Liver (tissue), 9 donors: ENCODE data around the gene RASSF6. TPM values are rescaled to one million over a fixed set of nuclear protein-coding genes. Genes with fewer than 3 reads are reported as not detected.

ENCODE experiments used
- DNase-seq: peaks from one replicate; pipeline ENCODE4 v3.0.0-alpha.2; 2017; ENCODE audit warnings: low spot score
- H3K27ac ChIP-seq, 2 donors: one replicate each; pipeline ENCODE4 v1.7.0; 2013; ENCODE audit warnings: inconsistent platforms in 2 of 2, low read length in 2 of 2, control low read depth in 1 of 2, low read depth in 1 of 2, mild to moderate bottlenecking in 1 of 2
- H3K27me3 ChIP-seq, 4 donors: one replicate each; pipeline versions ENCODE4 v1.6.1 to v1.7.0; 2013; ENCODE audit warnings: low read length in 3 of 4, inconsistent platforms in 1 of 4, mild to moderate bottlenecking in 1 of 4, moderate library complexity in 1 of 4; ENCODE audit not compliant: control insufficient read depth in 4 of 4, insufficient read depth in 4 of 4
- H3K36me3 ChIP-seq, 4 donors: one replicate each; pipeline versions ENCODE4 v1.6.1 to v1.7.0; 2013; ENCODE audit warnings: low read length in 3 of 4, mild to moderate bottlenecking in 3 of 4, low read depth in 1 of 4, moderate library complexity in 1 of 4; ENCODE audit not compliant: control insufficient read depth in 4 of 4, insufficient read depth in 3 of 4
- H3K4me1 ChIP-seq, 4 donors: one replicate each; pipeline versions ENCODE4 v1.6.1 to v1.7.0; 2013; ENCODE audit warnings: low read length in 3 of 4, mild to moderate bottlenecking in 3 of 4, moderate library complexity in 1 of 4; ENCODE audit not compliant: control insufficient read depth in 4 of 4, insufficient read depth in 4 of 4
- H3K4me3 ChIP-seq, 3 donors: one replicate each; pipeline versions ENCODE4 v1.6.1 to v1.7.0; 2013; ENCODE audit warnings: low read length in 3 of 3, control low read depth in 1 of 3, low read depth in 1 of 3, mild to moderate bottlenecking in 1 of 3
- H3K9ac ChIP-seq, 2 donors: one replicate each; pipeline ENCODE4 v1.7.0; 2013; ENCODE audit warnings: low read length in 2 of 2, mild to moderate bottlenecking in 2 of 2, moderate library complexity in 2 of 2, control low read depth in 1 of 2, low read depth in 1 of 2
- H3K9me3 ChIP-seq, 4 donors: one replicate each; pipeline versions ENCODE4 v1.6.1 to v1.7.0; 2013; ENCODE audit warnings: low read length in 3 of 4; ENCODE audit not compliant: control insufficient read depth in 4 of 4
- ATF3 ChIP-seq: IDR thresholded peaks from 2 replicates; pipeline ENCODE4 v1.6.1; 2016; ENCODE audit warnings: antibody characterized with exemption
- CTCF ChIP-seq: fragments of 150-350 bp; IDR thresholded peaks from 2 replicates; pipeline ENCODE4 v1.5.1; 2017; ENCODE audit warnings: improper control_type of control experiment, low read depth, low read length; ENCODE audit not compliant: missing input control
- EGR1 ChIP-seq, 2 donors: IDR thresholded peaks; 2 replicates each; pipeline ENCODE4 v1.6.1; 2016 to 2018; ENCODE audit warnings: antibody characterized with exemption in 2 of 2, low read depth in 2 of 2
- FOXA1 ChIP-seq: IDR thresholded peaks from 2 replicates; pipeline ENCODE4 v1.6.1; 2016; ENCODE audit warnings: antibody characterized with exemption
- FOXA2 ChIP-seq: IDR thresholded peaks from 2 replicates; pipeline ENCODE4 v1.6.1; 2016; ENCODE audit warnings: antibody characterized with exemption
- GABPA ChIP-seq, 2 donors: IDR thresholded peaks in 1 of 2; conservative IDR thresholded peaks in 1 of 2; 2 replicates each; pipeline ENCODE4 v1.6.1; 2016; ENCODE audit warnings: antibody characterized with exemption in 2 of 2, mild to moderate bottlenecking in 1 of 2, moderate library complexity in 1 of 2
- HNF4A ChIP-seq, 2 donors: conservative IDR thresholded peaks; 2 replicates each; pipeline ENCODE4 v1.6.1; 2016; ENCODE audit warnings: antibody characterized with exemption in 2 of 2, mild to moderate bottlenecking in 2 of 2
- HNF4G ChIP-seq: IDR thresholded peaks from 2 replicates; pipeline ENCODE4 v1.6.1; 2016; ENCODE audit warnings: antibody characterized with exemption
- JUND ChIP-seq, 2 donors: IDR thresholded peaks; 2 replicates each; pipeline ENCODE4 v1.6.1; 2016; ENCODE audit warnings: antibody characterized with exemption in 2 of 2
- NR2F2 ChIP-seq: IDR thresholded peaks from 2 replicates; pipeline ENCODE4 v1.6.1; 2016; ENCODE audit warnings: antibody characterized with exemption
- RAD21 ChIP-seq, 2 donors: IDR thresholded peaks; 2 replicates each; pipeline ENCODE4 v1.6.1; 2016; ENCODE audit warnings: antibody characterized with exemption in 2 of 2, mild to moderate bottlenecking in 2 of 2
- REST ChIP-seq: IDR thresholded peaks from 2 replicates; pipeline ENCODE4 v1.6.1; 2016; ENCODE audit warnings: antibody characterized with exemption, mild to moderate bottlenecking
- RXRA ChIP-seq, 2 donors: IDR thresholded peaks; 2 replicates each; pipeline ENCODE4 v1.6.1; 2017 to 2018; ENCODE audit warnings: antibody characterized with exemption in 2 of 2, mild to moderate bottlenecking in 1 of 2
- SP1 ChIP-seq: IDR thresholded peaks from 2 replicates; pipeline ENCODE4 v1.6.1; 2018; ENCODE audit warnings: antibody characterized with exemption, mild to moderate bottlenecking
- TAF1 ChIP-seq: conservative IDR thresholded peaks from 2 replicates; pipeline ENCODE4 v1.6.1; 2016; ENCODE audit warnings: antibody characterized with exemption, mild to moderate bottlenecking
- YY1 ChIP-seq: IDR thresholded peaks from 2 replicates; pipeline ENCODE4 v1.6.1; 2016; ENCODE audit warnings: antibody characterized with exemption, mild to moderate bottlenecking
- ZBTB33 ChIP-seq: IDR thresholded peaks from 2 replicates; pipeline ENCODE4 v1.6.1; 2016; ENCODE audit warnings: antibody characterized with exemption
- WGBS: extraction: QIAGEN DNeasy Blood & Tissue Kit; methylation state at CpG from one replicate; pipeline ENCODE4 v1.1.7; 2013; 5-methylcytosine and 5-hydroxymethylcytosine counted together
- polyA plus RNA-seq, 2 donors: library from polyadenylated mRNA; stranded (reverse) in 1 of 2; unstranded in 1 of 2; fragments of 200-250 nt in 1 of 2; fragments of >200 nt in 1 of 2; fragmentation: Nextera tagmentation in 1 of 2; extraction: Ambion mirVana in 1 of 2; gene quantifications; one replicate each; pipeline versions ENCODE4 v1.2.1 to v1.2.3, GENCODE V29; 2013 to 2015
- total RNA-seq, 2 donors: library from RNA; depleted of rRNA; stranded (reverse); fragments of >200 nt; gene quantifications; one replicate each; pipeline ENCODE4 v1.2.3, GENCODE V29; 2014
- donor health status: healthy.
- donor health status: healthy.
- donor health status: healthy.
- donor health status: healthy.
- donor health status: healthy.

Gene RASSF6
- total and polyA plus RNA-seq, 4 donors: 0.08 to 0.38 (median 0.12) TPM

GRCh38 chr4:73596001-73596400 is 24.2 kb downstream of the RASSF6 start:
- 33% methylated on average over 4 of the region's 4 CpGs for WGBS

More at GRCh38 chr4:73596001-73596400, 24.2 kb downstream of the RASSF6 start:
- no peaks in the 10 kb centered on the region for H3K27me3 ChIP-seq
- DNase-seq: no peak
- no peaks in the 10 kb centered on the region for H3K36me3 ChIP-seq
- no peak overlapping the region for H3K4me3 ChIP-seq
- no peak for TF ChIP-seq ATF3
- TF ChIP-seq GABPA (IDR thresholded peaks at IDR 0.05 in 1 of 2, conservative IDR thresholded peaks at IDR 0.05 in 1 of 2): no peak
- no peak for TF ChIP-seq ZBTB33
- TF ChIP-seq YY1: no peak
- no peak for TF ChIP-seq FOXA2
- no peak for TF ChIP-seq HNF4A (conservative IDR thresholded peaks at IDR 0.05)
- no peak for TF ChIP-seq EGR1 (IDR thresholded peaks at IDR 0.05; ENCODE audit: low read depth in 2 of 2)
- TF ChIP-seq REST: no peak
- no peak for TF ChIP-seq SP1
- TF ChIP-seq RAD21 (IDR thresholded peaks at IDR 0.05): no peak
- TF ChIP-seq CTCF: no peak
- TF ChIP-seq JUND (IDR thresholded peaks at IDR 0.05): no peak
- TF ChIP-seq RXRA (IDR thresholded peaks at IDR 0.05): no peak
- TF ChIP-seq HNF4G: no peak
- TF ChIP-seq NR2F2: no peak
- TF ChIP-seq TAF1: no peak
- TF ChIP-seq FOXA1: no peak
- H3K9ac ChIP-seq: no peak overlapping the region
- H3K9me3 ChIP-seq: no peaks in the 10 kb centered on the region
- H3K27ac ChIP-seq: no peak overlapping the region
- H3K4me1 ChIP-seq: no peaks in the 10 kb centered on the region
